ENCODE measurements around the gene VIPR2. TPM values are rescaled to one million over a fixed set of nuclear protein-coding genes. Genes with fewer than 3 reads are reported as not detected.
"Not testable (repeated sequence)": the region's sequence is repeated elsewhere in the genome, so short reads cannot be mapped to it uniquely, and the experiment has no call there.

Gene VIPR2
- polyA plus RNA-seq, 4 donors = 2.8 to 4.1 (median 3.0) TPM

DNA sequence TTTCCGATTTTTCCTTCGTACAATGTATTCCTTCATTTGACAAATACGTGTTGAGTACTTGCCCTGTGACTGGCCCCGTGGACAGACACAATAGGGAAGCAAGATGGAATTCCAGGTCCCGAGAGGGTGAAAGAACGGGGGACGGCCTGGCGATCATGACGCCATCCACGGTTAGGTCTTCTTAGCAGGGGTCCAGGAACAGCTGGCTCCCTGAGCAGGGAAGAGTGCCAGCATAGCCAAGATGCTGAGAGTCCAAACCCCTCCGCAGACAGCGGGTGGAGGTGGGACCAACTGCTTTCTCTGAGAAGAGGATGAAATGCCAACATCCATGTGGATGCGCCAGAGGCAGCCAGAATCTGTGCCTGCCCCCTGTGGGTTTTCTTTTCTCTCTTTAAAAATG, 144.6 kb downstream of the VIPR2 start:
- DNase-seq (ENCODE audit: low read depth in 4 of 4, low spot score in 3 of 4) = no peak

GRCh38 chr7:158999496-158999895, 145.2 kb downstream of the VIPR2 start:
- DNase-seq (ENCODE audit: low read depth in 4 of 4, low spot score in 3 of 4) = no peak

- DNase-seq (ENCODE audit: low read depth in 4 of 4, low spot score in 3 of 4) = not testable (repeated sequence)
Observed at GRCh38 chr7:158998261-158998660, 146.4 kb downstream of the VIPR2 start.

DNA sequence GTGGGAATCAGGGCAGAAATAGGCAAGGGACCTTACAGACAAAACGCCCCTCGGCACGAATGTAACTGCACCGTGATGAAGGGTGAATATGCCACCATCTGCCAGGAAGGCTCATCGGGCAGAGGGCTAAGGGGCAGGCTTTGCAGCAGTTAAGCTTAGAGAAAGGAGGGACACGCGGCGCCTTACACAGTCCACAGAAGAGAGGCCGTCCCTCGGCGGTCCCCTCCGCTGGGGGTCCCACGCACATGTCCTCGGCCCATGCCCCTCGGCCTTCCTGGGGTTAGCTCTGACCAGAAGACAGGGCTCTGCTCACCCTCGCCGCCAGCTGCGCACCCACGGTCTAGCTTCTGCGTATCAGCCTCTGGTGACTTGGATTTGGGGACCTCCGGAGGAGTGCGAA, 147.2 kb downstream of the VIPR2 start:
- no peak for DNase-seq (ENCODE audit: low read depth in 4 of 4, low spot score in 3 of 4)

- no peak for DNase-seq (ENCODE audit: low read depth in 4 of 4, low spot score in 3 of 4)
Observed at GRCh38 chr7:158997110-158997453, 147.6 kb downstream of the VIPR2 start.

- no peak for DNase-seq (ENCODE audit: low read depth in 4 of 4, low spot score in 3 of 4)
Observed at GRCh38 chr7:158996214-158997109, 148.2 kb downstream of the VIPR2 start.

DNA sequence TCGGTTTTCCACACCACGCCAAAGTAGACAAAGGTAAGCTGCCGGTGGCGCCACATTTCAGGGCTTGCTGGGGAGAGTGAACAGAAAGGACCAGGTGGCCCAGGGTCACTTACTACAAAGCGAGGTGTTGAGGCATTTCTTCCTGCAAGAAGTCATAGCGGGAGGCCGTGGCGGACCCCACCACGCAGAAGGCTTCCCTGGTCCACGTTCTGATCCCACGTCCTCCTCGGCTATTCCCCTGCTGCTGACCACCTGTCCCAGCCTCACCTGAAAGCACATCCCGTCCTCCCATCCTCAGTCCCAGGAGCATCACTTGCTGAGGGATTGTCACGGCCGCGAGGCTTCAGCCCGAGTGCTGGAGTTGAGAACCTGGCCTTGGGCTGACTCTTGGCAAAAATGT, 149.2 kb downstream of the VIPR2 start:
- DNase-seq (ENCODE audit: low read depth in 4 of 4, low spot score in 3 of 4) = no peak

DNA sequence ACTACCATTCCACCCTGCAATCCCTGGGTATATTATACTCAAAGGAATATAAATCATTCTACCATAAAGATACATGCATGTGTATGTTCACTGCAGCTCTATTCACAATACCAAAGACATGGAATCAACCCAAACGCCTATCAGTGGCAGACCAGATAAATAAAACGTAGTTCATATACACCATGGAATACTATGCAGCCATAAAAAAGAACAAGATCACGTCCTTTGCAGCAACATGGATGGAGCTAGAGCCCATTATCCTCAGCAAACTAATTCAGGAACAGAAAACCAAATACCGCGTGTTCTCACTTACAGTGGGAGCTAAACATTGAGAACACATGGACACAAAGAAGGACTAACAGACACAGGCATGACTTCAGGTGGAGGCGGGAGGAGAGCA, 150.0 kb downstream of the VIPR2 start:
- no peak for DNase-seq (ENCODE audit: low read depth in 4 of 4, low spot score in 3 of 4)

DNA sequence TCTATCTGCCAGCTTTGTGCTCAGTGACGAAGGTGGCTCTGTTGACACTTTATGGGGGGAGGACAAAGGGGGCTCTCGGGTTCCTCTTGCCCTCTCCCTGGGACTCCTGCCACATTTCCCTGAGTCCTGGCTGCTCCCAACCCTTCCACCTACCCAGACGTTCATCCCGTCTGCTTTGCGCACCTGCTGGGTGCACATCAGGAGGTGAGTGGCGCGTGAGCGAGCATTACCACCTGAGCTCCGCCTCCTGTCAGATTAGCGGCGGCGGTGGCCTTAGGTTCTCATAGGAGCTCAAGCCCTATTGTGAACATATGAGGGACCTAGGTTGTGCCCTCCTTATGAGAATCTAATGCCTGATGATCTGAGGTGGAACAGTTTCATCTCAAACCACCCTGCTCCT, 151.1 kb downstream of the VIPR2 start:
- no peak for DNase-seq (ENCODE audit: low read depth in 4 of 4, low spot score in 3 of 4)

DNA sequence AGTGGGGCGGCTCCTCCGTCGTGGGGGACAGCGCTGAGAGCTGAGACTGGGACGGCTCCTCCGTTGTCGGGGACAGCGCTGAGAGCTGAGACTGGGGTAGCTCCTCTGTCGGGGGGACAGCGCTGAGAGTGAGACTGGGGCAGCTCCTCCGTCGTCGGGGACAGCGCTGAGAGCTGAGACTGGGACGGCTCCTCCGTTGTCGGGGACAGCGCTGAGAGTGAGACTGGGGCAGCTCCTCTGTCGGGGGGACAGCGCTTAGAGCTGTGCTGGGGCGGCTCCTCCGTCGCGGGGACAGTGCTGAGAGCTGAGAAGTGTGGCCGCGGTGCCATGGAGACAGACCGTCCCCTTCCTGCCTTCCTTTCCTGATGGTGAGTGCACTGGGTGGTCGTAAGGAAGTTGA, 151.9 kb downstream of the VIPR2 start:
- no peak for DNase-seq (ENCODE audit: low read depth in 4 of 4, low spot score in 3 of 4)

- no peak for DNase-seq (ENCODE audit: low read depth in 4 of 4, low spot score in 3 of 4)
Observed at GRCh38 chr7:158991824-158992621, 152.6 kb downstream of the VIPR2 start.

DNA sequence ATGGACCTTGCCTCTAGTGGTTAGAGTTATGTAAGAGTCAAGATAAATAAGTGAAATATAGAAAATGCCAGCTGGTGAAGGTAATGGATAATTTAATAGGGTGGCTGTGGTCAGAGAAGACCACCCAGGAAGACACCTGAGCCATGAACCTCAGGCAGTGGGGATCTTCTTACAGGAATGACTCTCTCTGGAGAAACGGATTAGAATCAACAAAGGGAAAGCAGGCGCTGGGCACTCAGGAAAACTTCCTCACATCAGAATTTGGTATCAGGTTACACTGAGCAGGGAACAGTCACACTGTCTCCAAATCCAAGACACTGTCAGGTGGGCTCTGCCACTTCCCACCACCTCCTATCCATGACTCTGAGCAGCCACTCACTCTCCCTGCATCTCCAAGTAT, 155.7 kb downstream of the VIPR2 start:
- DNase-seq (ENCODE audit: low read depth in 4 of 4, low spot score in 3 of 4) = no peak

GRCh38 chr7:158988302-158988862, 156.3 kb downstream of the VIPR2 start:
- no peak for DNase-seq (ENCODE audit: low read depth in 4 of 4, low spot score in 3 of 4)

- no peak for DNase-seq (ENCODE audit: low read depth in 4 of 4, low spot score in 3 of 4)
Observed at GRCh38 chr7:158987691-158988090, 157.0 kb downstream of the VIPR2 start.

DNA sequence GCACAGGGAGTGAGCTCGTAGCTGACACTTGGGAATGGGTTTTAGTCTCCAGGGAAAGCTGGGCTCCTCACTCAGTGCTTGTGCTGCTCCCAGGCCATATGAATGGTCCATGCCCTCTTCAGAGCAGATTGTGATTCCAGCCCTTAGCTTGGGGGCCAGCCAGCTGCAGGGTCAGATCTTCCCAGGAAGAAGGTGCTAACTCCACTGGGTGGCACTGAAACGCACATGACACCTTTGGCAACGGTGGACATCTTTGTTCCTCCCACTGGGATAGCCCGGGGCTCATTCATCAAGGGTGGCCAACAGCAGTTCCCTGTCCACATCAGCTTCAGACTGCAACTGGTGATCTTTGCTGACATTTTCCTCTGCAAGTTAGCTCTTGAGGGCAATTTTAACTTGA, 159.1 kb downstream of the VIPR2 start:
- no peak for DNase-seq (ENCODE audit: low read depth in 4 of 4, low spot score in 3 of 4)

DNA sequence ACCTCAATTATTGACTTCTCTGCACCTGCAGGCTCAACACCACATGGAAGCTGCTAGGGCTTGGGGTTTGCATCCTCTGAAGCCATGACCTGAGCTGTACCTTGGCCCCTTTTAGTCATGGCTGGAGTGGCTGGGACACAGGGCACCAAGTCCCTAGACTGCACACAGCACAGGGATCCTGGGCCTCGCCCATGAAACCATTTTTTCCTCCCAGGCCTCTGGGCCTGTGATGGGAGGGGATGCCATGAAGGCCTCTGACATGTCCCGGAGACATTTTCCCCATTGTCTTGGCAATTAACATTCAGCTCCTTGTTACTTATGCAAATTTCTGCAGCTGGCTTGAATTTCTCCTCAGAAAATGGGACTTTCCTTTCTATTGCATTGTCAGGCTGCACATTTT, 160.7 kb downstream of the VIPR2 start:
- DNase-seq (ENCODE audit: low read depth in 4 of 4, low spot score in 3 of 4) = not testable (repeated sequence)

GRCh38 chr7:158982080-158982479, 162.6 kb downstream of the VIPR2 start:
- not testable (repeated sequence) for DNase-seq (ENCODE audit: low read depth in 4 of 4, low spot score in 3 of 4)

GRCh38 chr7:158979635-158980351, 164.9 kb downstream of the VIPR2 start:
- no peak for DNase-seq (ENCODE audit: low read depth in 4 of 4, low spot score in 3 of 4)

DNA sequence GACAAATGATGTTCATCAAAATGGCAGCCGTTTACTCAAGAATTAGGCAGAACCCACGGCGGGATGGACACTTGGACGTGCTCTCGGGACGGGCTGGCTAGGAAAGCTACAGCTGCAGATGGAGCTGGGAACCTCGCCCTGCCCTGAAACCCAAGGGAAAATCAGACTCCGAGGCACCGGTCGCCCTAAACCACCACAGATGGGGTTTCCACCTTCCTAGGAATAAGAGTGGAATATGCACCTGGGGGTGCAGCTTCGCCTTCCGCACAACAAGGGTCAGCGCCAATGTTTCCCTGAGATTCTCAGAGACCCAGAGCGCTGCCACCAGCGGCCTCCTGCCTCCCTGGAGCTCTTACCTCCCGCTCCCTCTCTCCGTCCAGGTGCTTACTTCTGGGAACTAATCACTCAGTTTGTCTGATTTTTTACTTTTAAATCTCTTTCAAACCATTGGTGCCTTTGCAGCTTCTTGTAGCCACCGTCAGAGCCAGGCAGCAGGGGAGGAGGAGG, 165.6 kb downstream of the VIPR2 start:
- no peak for DNase-seq (ENCODE audit: low read depth in 4 of 4, low spot score in 3 of 4)
